Measurements from ENCODE around the gene WDR48.
"Not testable (repeated sequence)": the region's sequence is repeated elsewhere in the genome, so short reads cannot be mapped to it uniquely, and the experiment has no call there.

Gene WDR48

GRCh38 chr3:39051649-39052561 is at the start of gene WDR48, which contains the start of gene SCN11A:
TSS of gene WDR48 (plus strand) at chr3:39052016. CDS start at chr3:39052026, 10 bp downstream.
TSS of gene SCN11A (minus strand) at chr3:39051944. CDS start at chr3:38950362, 101,582 bp downstream.
- DNase-seq (ENCODE audit: low spot score): peak; percentile 97

GRCh38 chr3:39005295-39005694 is 46.5 kb upstream of the WDR48 start:
- DNase-seq (ENCODE audit: low spot score): no peak

- no peak for DNase-seq (ENCODE audit: low spot score)
Observed at GRCh38 chr3:39011191-39011736, 40.6 kb upstream of the WDR48 start.

GRCh38 chr3:39013289-39013688 is 38.5 kb upstream of the WDR48 start:
- no peak for DNase-seq (ENCODE audit: low spot score)

- DNase-seq (ENCODE audit: low spot score): no peak
Observed at GRCh38 chr3:39013921-39014509, 37.8 kb upstream of the WDR48 start.

- DNase-seq (ENCODE audit: low spot score): no peak
Observed at GRCh38 chr3:39015418-39015817, 36.4 kb upstream of the WDR48 start.

GRCh38 chr3:39019299-39019698 is 32.5 kb upstream of the WDR48 start:
- no peak for DNase-seq (ENCODE audit: low spot score)

- DNase-seq (ENCODE audit: low spot score): no peak
Observed at GRCh38 chr3:39021029-39021428, 30.8 kb upstream of the WDR48 start.

- DNase-seq (ENCODE audit: low spot score): no peak
Observed at GRCh38 chr3:39021465-39022285, 30.1 kb upstream of the WDR48 start.

- no peak for DNase-seq (ENCODE audit: low spot score)
Observed at GRCh38 chr3:39022286-39022630, 29.6 kb upstream of the WDR48 start.

- DNase-seq (ENCODE audit: low spot score): no peak
Observed at GRCh38 chr3:39024497-39024896, 27.3 kb upstream of the WDR48 start.

- no peak for DNase-seq (ENCODE audit: low spot score)
Observed at GRCh38 chr3:39025222-39025970, 26.4 kb upstream of the WDR48 start.

GRCh38 chr3:39028546-39028945 is 23.3 kb upstream of the WDR48 start:
- DNase-seq (ENCODE audit: low spot score): no peak

GRCh38 chr3:39029556-39029955 is 22.3 kb upstream of the WDR48 start:
- peak; percentile 7 for DNase-seq (ENCODE audit: low spot score)

GRCh38 chr3:39038165-39038564 is 13.7 kb upstream of the WDR48 start:
- no peak for DNase-seq (ENCODE audit: low spot score)

GRCh38 chr3:39050029-39050428 is 1.8 kb upstream of the WDR48 start:
- DNase-seq (ENCODE audit: low spot score): peak; percentile 19

- DNase-seq (ENCODE audit: low spot score): no peak
Observed at GRCh38 chr3:39052583-39052982, 767 bp downstream of the WDR48 start.

- no peak for DNase-seq (ENCODE audit: low spot score)
Observed at GRCh38 chr3:39053696-39054095, 1.9 kb downstream of the WDR48 start.

GRCh38 chr3:39056151-39056550 is 4.3 kb downstream of the WDR48 start:
- no peak for DNase-seq (ENCODE audit: low spot score)

- not testable (repeated sequence) for DNase-seq (ENCODE audit: low spot score)
Observed at GRCh38 chr3:39061228-39061627, 9.4 kb downstream of the WDR48 start.

- no peak for DNase-seq (ENCODE audit: low spot score)
Observed at GRCh38 chr3:39062180-39062579, 10.4 kb downstream of the WDR48 start.

GRCh38 chr3:39063143-39063542 is 11.3 kb downstream of the WDR48 start:
- no peak for DNase-seq (ENCODE audit: low spot score)
